ENCODE data around the gene FABP6. TPM values are rescaled to one million over a fixed set of nuclear protein-coding genes. Genes with fewer than 3 reads are reported as not detected.

Gene FABP6
- total RNA-seq, 1 donor from 2014 or later: 4.9 TPM

DNA sequence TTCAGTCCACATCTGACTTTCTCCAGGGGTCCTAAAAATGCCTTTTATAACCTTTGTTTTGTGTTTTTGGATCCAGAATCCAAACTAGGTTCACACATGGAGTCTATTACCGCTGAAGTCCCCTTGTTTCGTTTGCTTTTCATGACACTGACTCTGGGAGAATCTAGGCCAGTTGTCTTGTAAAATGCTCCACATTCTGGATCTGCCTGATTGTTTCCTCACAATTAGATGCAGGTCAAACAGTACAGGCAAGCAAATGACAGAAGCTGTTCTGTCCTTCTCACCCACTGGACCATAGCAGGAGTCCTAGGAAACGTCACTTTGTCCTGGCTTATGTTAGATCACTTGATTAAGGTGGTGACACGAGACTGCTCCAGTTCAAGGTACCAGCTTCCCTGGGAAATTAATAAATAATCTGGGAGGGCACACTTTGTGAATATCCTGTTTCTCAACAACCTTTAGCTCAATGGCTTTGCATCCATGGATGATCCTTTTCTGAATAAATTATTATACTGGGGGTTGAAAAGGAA lies 34.1 kb downstream of the FABP6 start:
- peaks cover 22% of the 10 kb centered on the region for H3K4me1 ChIP-seq
- H3K9me3 ChIP-seq: no peaks in the 10 kb centered on the region
- DNase-seq (no peak), ATAC-seq (no peak)
- H3K4me3 ChIP-seq: no peak overlapping the region
- TF ChIP-seq, protein P1, sequence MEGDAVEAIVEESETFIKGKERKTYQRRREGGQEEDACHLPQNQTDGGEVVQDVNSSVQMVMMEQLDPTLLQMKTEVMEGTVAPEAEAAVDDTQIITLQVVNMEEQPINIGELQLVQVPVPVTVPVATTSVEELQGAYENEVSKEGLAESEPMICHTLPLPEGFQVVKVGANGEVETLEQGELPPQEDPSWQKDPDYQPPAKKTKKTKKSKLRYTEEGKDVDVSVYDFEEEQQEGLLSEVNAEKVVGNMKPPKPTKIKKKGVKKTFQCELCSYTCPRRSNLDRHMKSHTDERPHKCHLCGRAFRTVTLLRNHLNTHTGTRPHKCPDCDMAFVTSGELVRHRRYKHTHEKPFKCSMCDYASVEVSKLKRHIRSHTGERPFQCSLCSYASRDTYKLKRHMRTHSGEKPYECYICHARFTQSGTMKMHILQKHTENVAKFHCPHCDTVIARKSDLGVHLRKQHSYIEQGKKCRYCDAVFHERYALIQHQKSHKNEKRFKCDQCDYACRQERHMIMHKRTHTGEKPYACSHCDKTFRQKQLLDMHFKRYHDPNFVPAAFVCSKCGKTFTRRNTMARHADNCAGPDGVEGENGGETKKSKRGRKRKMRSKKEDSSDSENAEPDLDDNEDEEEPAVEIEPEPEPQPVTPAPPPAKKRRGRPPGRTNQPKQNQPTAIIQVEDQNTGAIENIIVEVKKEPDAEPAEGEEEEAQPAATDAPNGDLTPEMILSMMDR (IDR thresholded peaks at IDR 0.05): no peak
- H3K27ac ChIP-seq: no peak overlapping the region
- H3K36me3 ChIP-seq: no peaks in the 10 kb centered on the region
- no peaks in the 10 kb centered on the region for H3K27me3 ChIP-seq (ENCODE audit: low read depth)
- intact Hi-C loops (cut with DNase I): no loop called here

DNA sequence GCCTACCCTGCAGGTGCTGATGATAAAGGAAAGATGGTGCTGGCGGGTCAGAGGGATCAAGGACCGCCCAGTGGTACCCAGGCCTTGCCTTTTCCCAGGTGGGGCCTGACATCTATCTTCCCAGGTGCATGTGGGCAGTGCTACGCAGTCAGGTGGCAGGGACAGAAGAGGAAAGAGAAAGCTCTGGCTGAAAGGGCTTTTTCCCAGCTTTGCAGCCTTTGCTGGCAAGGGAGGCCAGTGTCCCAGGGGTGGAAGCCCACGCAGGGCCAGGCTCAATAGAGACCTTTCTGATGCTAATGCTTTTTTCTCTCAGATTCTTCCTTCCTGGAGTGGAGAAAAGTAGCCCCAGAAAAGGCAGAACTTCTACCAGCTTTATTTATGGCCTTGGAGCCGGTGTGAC lies 36.7 kb downstream of the FABP6 start:
- Histone ChIP-seq H3K27ac (no peak overlapping the region), H3K36me3 (no peaks in the 10 kb centered on the region), H3K4me1 (peaks cover 38% of the 10 kb centered on the region), H3K27me3 (ENCODE audit: low read depth) (no peaks in the 10 kb centered on the region), H3K4me3 (no peak overlapping the region), H3K9me3 (no peaks in the 10 kb centered on the region)
- ATAC-seq (no peak), DNase-seq (no peak)
- intact Hi-C loops (cut with DNase I): no loop called here
- TF ChIP-seq, protein P1 (IDR thresholded peaks at IDR 0.05): no peak

DNA sequence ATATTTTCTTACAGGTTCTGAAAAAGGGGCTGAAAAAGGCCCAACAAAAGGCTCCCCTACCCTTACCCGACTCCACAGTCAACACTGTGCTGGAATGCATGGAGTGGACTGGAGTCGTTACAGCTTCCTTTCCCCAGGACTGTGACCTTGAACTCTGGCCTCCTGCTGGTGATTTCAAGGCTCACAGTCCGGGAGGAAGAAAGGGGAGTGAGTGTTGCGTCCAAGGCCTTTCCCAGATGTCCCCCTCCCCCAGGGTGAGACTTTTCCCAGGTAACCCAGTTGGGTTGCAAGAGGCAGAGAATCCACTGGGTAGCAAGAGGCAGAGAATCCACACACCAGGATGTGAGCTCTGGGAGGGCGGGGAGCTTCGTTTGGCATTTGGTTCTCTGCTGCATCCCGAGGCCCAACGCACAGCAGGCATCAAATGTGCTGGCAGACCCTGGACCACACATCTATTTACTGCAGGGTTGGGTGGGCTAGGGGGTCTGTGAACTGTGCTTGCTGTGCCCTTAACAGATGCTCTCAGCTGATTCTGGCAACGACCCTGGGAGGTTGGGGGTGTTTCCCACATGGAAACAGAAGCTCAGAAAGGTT lies 37.5 kb downstream of the FABP6 start:
- Histone ChIP-seq H3K27ac (no peak overlapping the region), H3K36me3 (no peaks in the 10 kb centered on the region), H3K4me1 (peaks cover 38% of the 10 kb centered on the region), H3K4me3 (no peak overlapping the region), H3K9me3 (no peaks in the 10 kb centered on the region), H3K27me3 (ENCODE audit: low read depth) (no peaks in the 10 kb centered on the region)
- DNase-seq (no peak), ATAC-seq (no peak)
- intact Hi-C loops (cut with DNase I): no loop called here
- TF ChIP-seq, protein P1 (IDR thresholded peaks at IDR 0.05): peak; percentile 6

DNA sequence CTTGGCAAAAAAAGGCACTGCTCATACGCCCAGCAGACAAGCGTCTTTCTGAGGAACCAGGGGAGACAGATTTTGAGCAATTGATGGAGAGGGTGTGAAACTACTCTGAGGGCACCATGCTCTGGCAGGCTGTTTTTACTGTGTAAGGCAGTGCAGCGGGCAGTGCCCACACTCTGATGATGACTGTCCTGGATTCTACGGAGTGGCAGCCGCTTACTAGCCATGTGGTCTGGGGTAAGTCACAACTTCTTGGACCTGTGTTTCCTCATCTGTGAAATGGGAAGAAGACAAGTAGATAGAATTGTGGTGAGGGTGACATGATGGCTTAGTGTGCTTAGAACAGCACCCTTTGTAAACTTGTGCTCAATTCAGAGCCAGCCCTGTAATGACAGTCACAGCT lies 38.8 kb downstream of the FABP6 start:
- H3K27ac ChIP-seq: peak overlapping the region; percentile 51
- ATAC-seq: peak in 1 of 2 donors; percentile 9
- intact Hi-C loops (cut with DNase I): no loop called here
- no peak overlapping the region for H3K4me3 ChIP-seq
- H3K9me3 ChIP-seq: no peaks in the 10 kb centered on the region
- TF ChIP-seq, protein P1 (IDR thresholded peaks at IDR 0.05): no peak
- H3K36me3 ChIP-seq: no peaks in the 10 kb centered on the region
- DNase-seq: no peak
- peaks cover 41% of the 10 kb centered on the region for H3K4me1 ChIP-seq
- no peaks in the 10 kb centered on the region for H3K27me3 ChIP-seq (ENCODE audit: low read depth)

DNA sequence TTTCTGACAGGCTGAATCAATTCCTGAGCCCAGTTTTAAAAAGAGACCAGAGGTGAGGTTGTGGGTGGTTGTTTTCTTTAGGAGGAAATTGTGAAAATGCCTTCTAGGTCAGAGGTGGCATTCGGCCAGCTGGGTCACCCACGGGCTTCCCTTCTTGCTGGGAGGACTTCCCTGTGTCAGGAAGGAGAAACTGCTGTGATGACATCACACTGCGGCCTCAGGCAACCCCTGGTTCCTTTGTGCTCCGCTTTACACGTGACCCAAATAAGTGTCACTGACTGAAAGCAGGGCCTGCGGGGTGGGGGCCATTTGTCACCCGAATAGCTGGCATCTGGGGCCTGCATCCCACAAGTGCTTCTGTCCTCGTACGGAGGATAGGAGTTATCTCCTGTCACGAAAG lies 39.7 kb downstream of the FABP6 start:
- DNase-seq (peak; percentile 93), ATAC-seq (peak; percentile 88 to 89)
- Histone ChIP-seq H3K9me3 (no peaks in the 10 kb centered on the region), H3K27me3 (ENCODE audit: low read depth) (no peaks in the 10 kb centered on the region), H3K27ac (peak overlapping the region; percentile 51), H3K4me3 (no peak overlapping the region), H3K4me1 (peaks cover 41% of the 10 kb centered on the region), H3K36me3 (no peaks in the 10 kb centered on the region)
- TF ChIP-seq, protein P1 (IDR thresholded peaks at IDR 0.05): no peak
- intact Hi-C loops (cut with DNase I): no loop called here
